ENCODE measurements around the gene SMIM1. TPM values are rescaled to one million over a fixed set of nuclear protein-coding genes. Genes with fewer than 3 reads are reported as not detected.
"Not testable (repeated sequence)": the region's sequence is repeated elsewhere in the genome, so short reads cannot be mapped to it uniquely, and the experiment has no call there.

SMIM1 gene
- total RNA-seq, 1 donor from 2014 or later: 3.6 TPM

GRCh38 chr1:3803905-3804626, 31.5 kb downstream of the SMIM1 start:
- DNase-seq (ENCODE audit: low read depth): no peak
- TF ChIP-seq CTCF (conservative IDR thresholded peaks at IDR 0.05; ENCODE audit: low read depth, low read length): no peak
- H3K4me3 ChIP-seq (ENCODE audit: low read depth, low read length): no peak overlapping the region

- not testable (repeated sequence) for DNase-seq (ENCODE audit: low read depth); H3K4me3 ChIP-seq (ENCODE audit: low read depth, low read length)
Measured at GRCh38 chr1:3804627-3804944, 32.0 kb downstream of the SMIM1 start.

GRCh38 chr1:3805038-3805437, 32.5 kb downstream of the SMIM1 start:
- DNase-seq (ENCODE audit: low read depth): no peak

GRCh38 chr1:3807769-3808168, 35.2 kb downstream of the SMIM1 start:
- H3K4me3 ChIP-seq (ENCODE audit: low read depth, low read length): no peak overlapping the region
- no peak for TF ChIP-seq CTCF (conservative IDR thresholded peaks at IDR 0.05; ENCODE audit: low read depth, low read length)
- DNase-seq (ENCODE audit: low read depth): no peak

More at GRCh38 chr1:3805038-3805437, 32.5 kb downstream of the SMIM1 start:
- TF ChIP-seq CTCF (conservative IDR thresholded peaks at IDR 0.05; ENCODE audit: low read depth, low read length): no peak
- H3K4me3 ChIP-seq (ENCODE audit: low read depth, low read length): no peak overlapping the region

- DNase-seq (ENCODE audit: low read depth): no peak
- H3K4me3 ChIP-seq (ENCODE audit: low read depth, low read length): no peak overlapping the region
- TF ChIP-seq CTCF (conservative IDR thresholded peaks at IDR 0.05; ENCODE audit: low read depth, low read length): no peak
Measured at GRCh38 chr1:3809680-3810079, 37.1 kb downstream of the SMIM1 start.

- not testable (repeated sequence) for H3K4me3 ChIP-seq (ENCODE audit: low read depth, low read length); DNase-seq (ENCODE audit: low read depth)
Measured at GRCh38 chr1:3810149-3810761, 37.7 kb downstream of the SMIM1 start.

- TF ChIP-seq CTCF (conservative IDR thresholded peaks at IDR 0.05; ENCODE audit: low read depth, low read length): no peak
- no peak overlapping the region for H3K4me3 ChIP-seq (ENCODE audit: low read depth, low read length)
- DNase-seq (ENCODE audit: low read depth): no peak
Measured at GRCh38 chr1:3811595-3811911, 39.0 kb downstream of the SMIM1 start.

GRCh38 chr1:3814065-3814464, 41.5 kb downstream of the SMIM1 start:
- no peak for DNase-seq (ENCODE audit: low read depth)
- TF ChIP-seq CTCF (conservative IDR thresholded peaks at IDR 0.05; ENCODE audit: low read depth, low read length): no peak

More at GRCh38 chr1:3814065-3814464, 41.5 kb downstream of the SMIM1 start:
- no peak overlapping the region for H3K4me3 ChIP-seq (ENCODE audit: low read depth, low read length)

Measured in epithelial cell of proximal tubule (primary cell).